Kidney tubule cell (primary cell): ENCODE measurements around the gene FCER1G.
"Not testable (repeated sequence)": the region's sequence is repeated elsewhere in the genome, so short reads cannot be mapped to it uniquely, and the experiment has no call there.

ENCODE experiments used
- DNase-seq: peaks from one replicate; pipeline ENCODE4 v3.0.0-alpha.2; 2018; ENCODE audit warnings: low spot score

FCER1G gene

DNA sequence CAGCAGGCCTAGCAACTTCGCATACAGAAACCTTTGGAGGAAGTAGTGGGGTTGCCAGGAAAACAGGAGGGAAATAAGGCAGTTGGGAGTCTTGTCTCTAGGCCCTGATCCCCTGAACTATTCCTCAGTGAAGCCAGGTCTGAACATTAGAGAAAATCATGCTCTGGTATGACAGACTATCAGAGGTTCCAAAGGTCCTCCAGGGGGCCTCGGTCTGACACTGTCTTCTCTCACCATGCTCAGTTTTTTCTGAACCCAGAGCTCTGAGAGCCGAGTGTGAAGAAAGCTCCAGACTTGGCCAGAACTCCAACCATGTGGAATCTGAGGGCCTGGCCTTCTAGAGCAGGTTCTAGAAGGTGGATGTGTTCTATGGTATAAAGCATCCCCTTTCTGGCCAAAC is 14.8 kb downstream of the FCER1G start:
- DNase-seq: no peak

- no peak for DNase-seq
These were observed 15.7 kb downstream of the FCER1G start for GRCh38 chr1:161230762-161231161.

GRCh38 chr1:161233102-161233501 is 18.0 kb downstream of the FCER1G start:
- DNase-seq: no peak

DNA sequence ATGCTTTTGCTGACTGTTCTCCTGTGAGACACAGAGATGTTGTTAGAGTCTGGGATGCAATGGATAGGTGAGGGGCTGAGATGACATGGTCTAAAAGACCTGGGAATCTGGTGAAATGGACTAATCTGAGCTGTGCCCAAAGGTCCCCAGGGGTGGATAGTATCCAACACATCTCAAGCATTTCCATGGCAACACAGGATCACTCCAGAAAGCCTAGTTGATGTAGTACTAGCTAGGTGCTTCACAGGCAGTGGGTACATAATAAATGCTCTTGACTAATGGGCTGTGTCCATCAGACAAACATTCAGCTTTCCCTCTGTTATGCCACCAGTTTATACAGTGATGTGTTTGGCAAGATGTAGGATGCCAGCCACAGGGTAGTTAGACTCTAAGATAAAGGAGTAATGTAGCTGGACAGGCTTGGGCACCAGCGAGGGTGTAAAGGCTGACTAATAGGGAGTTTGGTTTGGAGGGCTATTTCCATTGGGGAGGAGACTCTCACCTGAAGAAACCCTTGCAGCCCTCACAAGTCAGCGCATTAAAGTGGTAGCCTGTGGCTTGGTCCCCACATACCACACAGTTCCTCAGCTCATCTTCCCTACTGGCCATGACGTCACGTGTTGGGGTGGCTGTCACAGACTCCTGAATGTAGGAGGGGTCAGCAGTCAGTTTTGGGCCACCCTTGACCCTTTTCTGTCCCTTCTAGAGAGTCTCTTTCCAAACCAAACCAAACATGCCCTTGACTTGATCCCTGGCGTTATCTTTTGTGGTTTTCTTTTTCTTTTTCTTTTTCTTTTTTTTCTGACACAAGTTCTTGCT is 21.1 kb downstream of the FCER1G start:
- DNase-seq: no peak

DNA sequence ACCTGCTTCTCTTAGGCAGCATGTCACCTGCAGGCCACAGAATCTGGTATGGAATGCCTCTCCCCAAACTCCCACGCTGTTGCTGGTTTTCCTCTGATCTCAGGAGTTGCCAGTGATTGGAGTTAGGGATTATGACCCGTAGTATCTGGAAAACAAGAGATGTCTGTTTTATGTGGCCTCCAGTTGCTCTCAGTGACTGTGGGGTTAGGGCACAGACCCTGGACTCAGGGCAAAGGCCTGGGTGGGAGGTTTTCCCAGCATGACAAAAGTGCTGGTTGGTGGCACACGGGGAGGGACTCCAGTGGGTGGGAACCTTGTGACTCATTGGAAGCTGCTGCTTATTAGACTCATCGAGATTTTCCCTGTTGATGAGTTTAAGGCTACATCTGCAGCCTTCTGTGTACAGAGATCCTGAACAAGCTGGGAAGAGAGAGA is 23.0 kb downstream of the FCER1G start, which contains the start of gene NR1I3:
TSS of gene NR1I3 (minus strand) at position 165 of the 435 bp plus-strand sequence. CDS start 1,638 bp downstream, outside the sequence.
- peak; percentile 32 for DNase-seq

GRCh38 chr1:161241682-161242081 is 26.6 kb downstream of the FCER1G start:
- no peak for DNase-seq

GRCh38 chr1:161242313-161242712 is 27.2 kb downstream of the FCER1G start:
- DNase-seq: peak; percentile 43

GRCh38 chr1:161244888-161245287 is 29.8 kb downstream of the FCER1G start:
- DNase-seq: no peak

- DNase-seq: not testable (repeated sequence)
These were observed 35.0 kb downstream of the FCER1G start for GRCh38 chr1:161250100-161250499.

DNA sequence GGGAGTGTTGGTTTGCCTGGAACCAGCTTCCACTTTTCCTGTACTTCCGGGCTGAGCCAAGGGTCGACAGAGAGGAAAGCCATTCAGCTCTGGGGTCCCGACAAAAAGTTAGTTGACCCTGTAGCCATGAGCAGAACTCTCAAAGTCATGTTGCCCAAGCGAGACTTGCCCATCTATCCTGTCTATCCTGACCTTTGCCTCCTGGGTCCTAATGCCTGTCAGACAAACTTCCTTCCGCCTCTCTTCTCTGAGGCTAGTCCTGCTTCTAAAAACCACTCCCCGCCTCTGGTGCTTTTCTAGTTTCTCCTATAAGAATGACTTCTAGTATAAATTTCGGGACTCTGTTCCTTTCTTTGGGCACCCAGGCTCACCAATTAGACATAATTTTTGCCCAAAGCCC is 35.7 kb downstream of the FCER1G start:
- DNase-seq: no peak

DNA sequence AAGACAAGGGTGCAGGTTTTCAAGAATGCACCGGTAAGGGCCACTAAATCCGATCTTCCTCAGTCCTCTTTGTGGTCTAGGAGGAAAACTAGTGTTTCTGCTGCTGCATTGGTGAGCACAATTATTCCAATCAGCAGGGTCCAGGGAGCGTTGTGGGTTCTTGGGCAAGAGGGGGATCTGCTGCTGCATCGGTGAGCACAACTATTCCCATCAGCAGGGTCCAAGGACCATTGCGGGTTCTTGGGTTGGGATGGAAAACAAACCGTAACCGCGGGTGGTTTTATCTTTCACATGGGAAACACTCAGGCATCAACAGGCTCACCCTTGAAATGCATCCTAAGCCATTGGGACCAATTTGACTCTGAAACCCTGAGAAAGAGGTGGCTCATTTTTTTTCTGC is 36.5 kb downstream of the FCER1G start:
- no peak for DNase-seq

- not testable (repeated sequence) for DNase-seq
These were observed 40.2 kb downstream of the FCER1G start for GRCh38 chr1:161255302-161255701.

GRCh38 chr1:161255955-161256520 is 40.9 kb downstream of the FCER1G start:
- DNase-seq: not testable (repeated sequence)

GRCh38 chr1:161257109-161257508 is 42.0 kb downstream of the FCER1G start:
- DNase-seq: not testable (repeated sequence)

DNA sequence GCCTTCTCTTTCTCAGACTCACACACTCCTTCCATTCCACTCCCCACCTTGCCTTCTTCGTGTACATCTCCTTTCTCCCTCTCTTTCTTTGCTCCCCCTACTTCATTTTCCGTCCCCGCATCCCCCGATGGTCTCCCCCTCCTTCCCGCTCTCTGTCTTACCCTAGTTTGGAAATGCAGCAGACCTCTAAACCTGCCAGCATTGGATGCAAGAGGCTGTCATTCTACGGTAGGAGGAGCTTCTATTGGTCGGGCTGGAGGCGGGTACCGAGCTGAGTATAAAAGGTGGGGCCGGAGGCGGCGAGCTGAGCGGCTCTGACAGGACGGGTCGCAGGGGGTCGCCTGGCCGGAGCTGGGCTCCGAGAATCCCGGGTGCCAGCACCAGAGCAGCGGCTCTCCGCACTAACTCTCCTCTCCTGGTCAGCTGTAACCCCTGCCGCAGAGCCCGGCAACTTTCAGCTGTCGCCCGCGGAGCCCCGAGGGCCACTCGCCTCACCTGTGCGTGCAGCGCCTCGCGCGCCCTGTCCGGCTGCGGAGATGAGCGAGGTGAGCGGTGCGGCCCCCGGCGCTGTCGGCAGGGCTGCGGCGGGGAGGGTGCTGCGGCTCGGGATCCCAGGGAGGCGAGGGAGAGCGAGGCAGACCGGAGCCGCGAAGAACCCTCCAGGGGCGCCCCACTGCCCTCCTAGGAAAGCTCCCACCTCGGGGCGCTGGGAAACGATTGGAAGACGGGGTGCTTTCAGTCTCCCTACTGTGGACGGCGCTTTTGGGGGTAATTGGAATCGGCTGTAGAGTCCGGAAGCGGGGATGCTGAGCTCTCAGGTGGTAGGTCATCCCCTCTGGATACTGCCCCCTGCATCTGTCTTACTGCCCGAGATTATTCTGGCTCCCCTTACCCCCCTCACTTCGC is 43.6 kb downstream of the FCER1G start, which contains the start of gene PCP4L1:
TSS of gene PCP4L1 (plus strand) at position 307 of the 906 bp plus-strand sequence. CDS start at position 537, 230 bp downstream.
- DNase-seq: peak; percentile 53

GRCh38 chr1:161259345-161259702 is 44.2 kb downstream of the FCER1G start:
- no peak for DNase-seq

DNA sequence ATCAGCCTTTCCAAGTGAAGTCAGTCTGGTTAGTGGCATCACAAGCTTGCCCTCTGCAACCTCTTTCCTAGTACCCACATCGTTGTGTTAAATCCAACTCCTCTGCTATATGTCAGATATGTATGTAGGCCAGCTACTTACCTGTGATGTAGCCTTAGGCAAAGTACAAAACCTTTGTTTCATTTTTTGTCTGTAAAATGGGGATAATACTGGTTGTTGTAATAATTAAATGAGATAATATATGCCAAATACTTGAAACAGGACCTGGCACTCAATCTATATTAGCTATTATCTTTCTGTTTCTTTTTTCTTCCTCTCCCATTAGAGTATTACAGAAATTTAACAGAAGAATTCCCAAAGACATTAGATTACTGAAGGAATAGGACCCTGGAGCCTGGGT is 44.7 kb downstream of the FCER1G start:
- no peak for DNase-seq

DNA sequence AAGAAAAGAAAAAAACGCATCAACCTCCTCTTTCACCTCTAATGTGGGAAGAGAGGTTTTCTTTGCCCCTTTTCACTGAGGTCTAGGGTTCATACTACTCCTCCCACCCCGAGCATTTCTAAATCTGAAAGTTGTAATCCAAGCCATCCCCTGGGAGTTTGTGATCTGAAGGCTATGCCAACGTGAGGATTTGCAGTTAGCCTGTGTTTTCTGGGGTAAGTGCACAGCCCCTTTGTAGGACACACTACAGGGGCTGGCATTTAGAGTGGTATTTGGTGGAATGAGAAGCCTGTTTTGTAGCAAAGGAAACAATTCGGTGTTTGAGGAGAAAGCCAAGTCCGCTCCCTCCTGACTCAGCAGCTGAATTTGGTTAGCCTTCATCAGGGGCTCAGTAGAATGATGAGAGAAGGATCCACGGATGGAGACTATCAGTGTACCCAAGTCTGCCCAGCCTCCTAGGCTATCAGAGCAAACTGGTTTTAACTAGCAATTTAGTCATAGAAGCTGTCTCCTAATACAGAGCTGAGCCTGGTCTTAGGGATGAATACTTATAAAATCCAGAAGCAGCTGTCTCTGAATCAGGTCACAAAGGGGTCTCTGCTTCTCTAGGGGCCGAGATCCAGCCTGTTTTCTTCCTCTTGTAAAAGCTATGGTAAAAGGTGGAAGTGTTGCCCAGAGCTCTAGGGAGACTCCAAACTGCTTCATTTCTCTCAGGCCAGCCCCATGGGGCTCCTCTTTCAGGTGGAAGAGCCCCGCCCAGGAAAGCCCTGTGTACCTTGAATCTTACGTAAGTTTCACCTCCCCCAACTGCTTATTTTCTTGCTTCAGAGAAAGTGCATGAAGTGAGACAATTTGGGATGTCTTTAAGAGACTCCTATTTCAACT is 45.5 kb downstream of the FCER1G start:
- no peak for DNase-seq

GRCh38 chr1:161261261-161262235 is 46.5 kb downstream of the FCER1G start:
- DNase-seq: peak; percentile 61

DNA sequence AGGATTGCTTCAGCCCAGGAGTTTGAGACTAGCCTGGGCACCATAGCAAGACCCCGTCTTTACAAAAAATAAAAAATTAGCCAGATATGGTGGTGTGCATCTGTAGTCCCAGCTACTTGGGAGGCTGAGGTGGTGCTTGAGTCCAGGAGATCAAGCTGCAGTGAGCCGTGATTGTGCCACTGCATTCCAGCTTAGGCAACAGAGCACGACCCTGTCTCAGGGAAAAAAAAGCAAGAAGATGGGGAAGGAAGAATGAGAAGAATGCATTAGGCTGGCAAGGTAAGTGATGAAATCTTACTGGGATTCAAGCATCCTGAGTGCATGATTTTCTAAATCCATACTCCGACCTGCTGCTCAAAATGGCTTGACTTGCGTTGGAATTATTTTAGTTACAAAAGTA is 50.2 kb downstream of the FCER1G start:
- peak; percentile 61 for DNase-seq
